T-helper 9 cell (primary cell): Measurements from ENCODE around the gene RBM8A.
"Not testable (repeated sequence)": the region's sequence is repeated elsewhere in the genome, so short reads cannot be mapped to it uniquely, and the experiment has no call there.

ENCODE experiments used
- DNase-seq: peaks from one replicate; pipeline ENCODE4 v3.0.0-alpha.2; 2020

Gene RBM8A

GRCh38 chr1:145956361-145956760, 29.1 kb upstream of the RBM8A start:
- no peak for DNase-seq

- DNase-seq: no peak
Measured at GRCh38 chr1:145955436-145955835, 28.2 kb upstream of the RBM8A start.

- no peak for DNase-seq
Measured at GRCh38 chr1:145953861-145954260, 26.6 kb upstream of the RBM8A start.

GRCh38 chr1:145952903-145953302, 25.6 kb upstream of the RBM8A start:
- no peak for DNase-seq

- no peak for DNase-seq
Measured at GRCh38 chr1:145951526-145951925, 24.2 kb upstream of the RBM8A start.

- no peak for DNase-seq
Measured at GRCh38 chr1:145949219-145949618, 21.9 kb upstream of the RBM8A start.

GRCh38 chr1:145947551-145947950, 20.3 kb upstream of the RBM8A start:
- no peak for DNase-seq

- DNase-seq: no peak
Measured at GRCh38 chr1:145946477-145946986, 19.2 kb upstream of the RBM8A start.

GRCh38 chr1:145944532-145944931, 17.2 kb upstream of the RBM8A start:
- DNase-seq: no peak

- no peak for DNase-seq
Measured at GRCh38 chr1:145942871-145943270, 15.6 kb upstream of the RBM8A start.

- no peak for DNase-seq
Measured at GRCh38 chr1:145942405-145942804, 15.1 kb upstream of the RBM8A start.

GRCh38 chr1:145937436-145937835, 10.2 kb upstream of the RBM8A start:
- no peak for DNase-seq

GRCh38 chr1:145936247-145936646, 9.0 kb upstream of the RBM8A start:
- no peak for DNase-seq

GRCh38 chr1:145935708-145936107, 8.4 kb upstream of the RBM8A start:
- no peak for DNase-seq

GRCh38 chr1:145932522-145933009, 5.3 kb upstream of the RBM8A start:
- not testable (repeated sequence) for DNase-seq

- no peak for DNase-seq
Measured at GRCh38 chr1:145927916-145928643, 796 bp upstream of the RBM8A start.

- no peak for DNase-seq
Measured at GRCh38 chr1:145926686-145927062, 610 bp downstream of the RBM8A start.

GRCh38 chr1:145922266-145922665, 5.0 kb downstream of the RBM8A start:
- no peak for DNase-seq

- not testable (repeated sequence) for DNase-seq
Measured at GRCh38 chr1:145920297-145920696, 7.0 kb downstream of the RBM8A start.

GRCh38 chr1:145918992-145919939, 8.0 kb downstream of the RBM8A start:
- DNase-seq: no peak

- DNase-seq: peak; percentile 88
Measured at GRCh38 chr1:145918144-145918991, 8.9 kb downstream of the RBM8A start, which contains the start of gene PEX11B. PEX11B (minus strand) TSS chr1:145918717; CDS start chr1:145918688, 29 bp downstream.

GRCh38 chr1:145917595-145917994, 9.7 kb downstream of the RBM8A start:
- DNase-seq: no peak
